HepG2 (cell line): ENCODE measurements around the gene TSPAN11.

ENCODE experiments used
- CTCF ChIP-seq: sonication (generic); formaldehyde crosslinking; IDR thresholded peaks from 2 replicates; pipeline ENCODE4 v1.5.0; 2020; ENCODE audit warnings: mild to moderate bottlenecking, missing genetic modification reagents, moderate library complexity
- ELK4 ChIP-seq: sonication (generic); formaldehyde crosslinking; IDR thresholded peaks from 2 replicates; pipeline ENCODE4 v1.9.0; 2021; ENCODE audit warnings: missing genetic modification reagents, borderline replicate concordance
- STAT5B ChIP-seq: sonication (generic); formaldehyde crosslinking; IDR thresholded peaks from 2 replicates; pipeline ENCODE4 v1.4.0; 2020; ENCODE audit warnings: missing genetic modification reagents
- TFE3 ChIP-seq: IDR thresholded peaks from 2 replicates; pipeline ENCODE4 v1.6.1; 2016
- TRIM22 ChIP-seq: fragments of 450-650 bp; IDR thresholded peaks from 2 replicates; pipeline ENCODE4 v1.6.1; 2017

GRCh38 chr12:30925607-30926242 lies 823 bp upstream of the TSPAN11 start:
- no peak for TF ChIP-seq TFE3 (CRISPR knock-in tag)
- TF ChIP-seq ELK4 (CRISPR knock-in tag): no peak
- no peak for TF ChIP-seq TRIM22
- no peak for TF ChIP-seq CTCF (CRISPR knock-in tag)
- TF ChIP-seq STAT5B (CRISPR knock-in tag): no peak
